Liver (tissue), 9 donors: ENCODE results near the gene RASIP1. TPM values are rescaled to one million over a fixed set of nuclear protein-coding genes. Genes with fewer than 3 reads are reported as not detected.

Experiments used
- DNase-seq: peaks from one replicate; pipeline ENCODE4 v3.0.0-alpha.2; 2017; ENCODE audit warnings: low spot score
- H3K27ac ChIP-seq, 2 donors: one replicate each; pipeline ENCODE4 v1.7.0; 2013; ENCODE audit warnings: inconsistent platforms in 2 of 2, low read length in 2 of 2, control low read depth in 1 of 2, low read depth in 1 of 2, mild to moderate bottlenecking in 1 of 2
- H3K27me3 ChIP-seq, 4 donors: one replicate each; pipeline versions ENCODE4 v1.6.1 to v1.7.0; 2013; ENCODE audit warnings: low read length in 3 of 4, inconsistent platforms in 1 of 4, mild to moderate bottlenecking in 1 of 4, moderate library complexity in 1 of 4; ENCODE audit not compliant: control insufficient read depth in 4 of 4, insufficient read depth in 4 of 4
- H3K36me3 ChIP-seq, 4 donors: one replicate each; pipeline versions ENCODE4 v1.6.1 to v1.7.0; 2013; ENCODE audit warnings: low read length in 3 of 4, mild to moderate bottlenecking in 3 of 4, low read depth in 1 of 4, moderate library complexity in 1 of 4; ENCODE audit not compliant: control insufficient read depth in 4 of 4, insufficient read depth in 3 of 4
- H3K4me1 ChIP-seq, 4 donors: one replicate each; pipeline versions ENCODE4 v1.6.1 to v1.7.0; 2013; ENCODE audit warnings: low read length in 3 of 4, mild to moderate bottlenecking in 3 of 4, moderate library complexity in 1 of 4; ENCODE audit not compliant: control insufficient read depth in 4 of 4, insufficient read depth in 4 of 4
- H3K4me3 ChIP-seq, 3 donors: one replicate each; pipeline versions ENCODE4 v1.6.1 to v1.7.0; 2013; ENCODE audit warnings: low read length in 3 of 3, control low read depth in 1 of 3, low read depth in 1 of 3, mild to moderate bottlenecking in 1 of 3
- H3K9ac ChIP-seq, 2 donors: one replicate each; pipeline ENCODE4 v1.7.0; 2013; ENCODE audit warnings: low read length in 2 of 2, mild to moderate bottlenecking in 2 of 2, moderate library complexity in 2 of 2, control low read depth in 1 of 2, low read depth in 1 of 2
- H3K9me3 ChIP-seq, 4 donors: one replicate each; pipeline versions ENCODE4 v1.6.1 to v1.7.0; 2013; ENCODE audit warnings: low read length in 3 of 4; ENCODE audit not compliant: control insufficient read depth in 4 of 4
- CTCF ChIP-seq: fragments of 150-350 bp; IDR thresholded peaks from 2 replicates; pipeline ENCODE4 v1.5.1; 2017; ENCODE audit warnings: improper control_type of control experiment, low read depth, low read length; ENCODE audit not compliant: missing input control
- EGR1 ChIP-seq, 2 donors: IDR thresholded peaks; 2 replicates each; pipeline ENCODE4 v1.6.1; 2016 to 2018; ENCODE audit warnings: antibody characterized with exemption in 2 of 2, low read depth in 2 of 2
- FOXA1 ChIP-seq: IDR thresholded peaks from 2 replicates; pipeline ENCODE4 v1.6.1; 2016; ENCODE audit warnings: antibody characterized with exemption
- GABPA ChIP-seq, 2 donors: IDR thresholded peaks in 1 of 2; conservative IDR thresholded peaks in 1 of 2; 2 replicates each; pipeline ENCODE4 v1.6.1; 2016; ENCODE audit warnings: antibody characterized with exemption in 2 of 2, mild to moderate bottlenecking in 1 of 2, moderate library complexity in 1 of 2
- HNF4A ChIP-seq, 2 donors: conservative IDR thresholded peaks; 2 replicates each; pipeline ENCODE4 v1.6.1; 2016; ENCODE audit warnings: antibody characterized with exemption in 2 of 2, mild to moderate bottlenecking in 2 of 2
- HNF4G ChIP-seq: IDR thresholded peaks from 2 replicates; pipeline ENCODE4 v1.6.1; 2016; ENCODE audit warnings: antibody characterized with exemption
- JUND ChIP-seq, 2 donors: IDR thresholded peaks; 2 replicates each; pipeline ENCODE4 v1.6.1; 2016; ENCODE audit warnings: antibody characterized with exemption in 2 of 2
- MAX ChIP-seq: IDR thresholded peaks from 2 replicates; pipeline ENCODE4 v1.6.1; 2016; ENCODE audit warnings: antibody characterized with exemption
- NR2F2 ChIP-seq: IDR thresholded peaks from 2 replicates; pipeline ENCODE4 v1.6.1; 2016; ENCODE audit warnings: antibody characterized with exemption
- RAD21 ChIP-seq, 2 donors: IDR thresholded peaks; 2 replicates each; pipeline ENCODE4 v1.6.1; 2016; ENCODE audit warnings: antibody characterized with exemption in 2 of 2, mild to moderate bottlenecking in 2 of 2
- REST ChIP-seq: IDR thresholded peaks from 2 replicates; pipeline ENCODE4 v1.6.1; 2016; ENCODE audit warnings: antibody characterized with exemption, mild to moderate bottlenecking
- RXRA ChIP-seq, 2 donors: IDR thresholded peaks; 2 replicates each; pipeline ENCODE4 v1.6.1; 2017 to 2018; ENCODE audit warnings: antibody characterized with exemption in 2 of 2, mild to moderate bottlenecking in 1 of 2
- SP1 ChIP-seq: IDR thresholded peaks from 2 replicates; pipeline ENCODE4 v1.6.1; 2018; ENCODE audit warnings: antibody characterized with exemption, mild to moderate bottlenecking
- TAF1 ChIP-seq: conservative IDR thresholded peaks from 2 replicates; pipeline ENCODE4 v1.6.1; 2016; ENCODE audit warnings: antibody characterized with exemption, mild to moderate bottlenecking
- YY1 ChIP-seq: IDR thresholded peaks from 2 replicates; pipeline ENCODE4 v1.6.1; 2016; ENCODE audit warnings: antibody characterized with exemption, mild to moderate bottlenecking
- WGBS: extraction: QIAGEN DNeasy Blood & Tissue Kit; methylation state at CpG from one replicate; pipeline ENCODE4 v1.1.7; 2013; 5-methylcytosine and 5-hydroxymethylcytosine counted together
- polyA plus RNA-seq, 2 donors: library from polyadenylated mRNA; stranded (reverse) in 1 of 2; unstranded in 1 of 2; fragments of 200-250 nt in 1 of 2; fragments of >200 nt in 1 of 2; fragmentation: Nextera tagmentation in 1 of 2; extraction: Ambion mirVana in 1 of 2; gene quantifications; one replicate each; pipeline versions ENCODE4 v1.2.1 to v1.2.3, GENCODE V29; 2013 to 2015
- total RNA-seq, 2 donors: library from RNA; depleted of rRNA; stranded (reverse); fragments of >200 nt; gene quantifications; one replicate each; pipeline ENCODE4 v1.2.3, GENCODE V29; 2014
- TF ChIP-seq, protein P1 (sequence below): IDR thresholded peaks from 2 replicates; pipeline ENCODE4 v1.6.1; 2016; ENCODE audit warnings: antibody characterized with exemption
- donor health status: healthy.
- donor health status: healthy.
- donor health status: healthy.
- donor health status: healthy.
- donor health status: healthy.

The RASIP1 gene
- total and polyA plus RNA-seq, 4 donors = 1.8 to 5.4 (median 4.5) TPM

GRCh38 chr19:48683349-48683748 lies 57.1 kb downstream of the RASIP1 start:
- H3K4me3 ChIP-seq = no peak overlapping the region
- WGBS = 63% methylated on average over 11 of the region's 11 CpGs
- TF ChIP-seq HNF4G (no peak), RAD21 (IDR thresholded peaks at IDR 0.05) (no peak), RXRA (IDR thresholded peaks at IDR 0.05) (no peak), NR2F2 (no peak), FOXA1 (no peak), CTCF (no peak), MAX (no peak), REST (no peak), HNF4A (conservative IDR thresholded peaks at IDR 0.05) (no peak), EGR1 (IDR thresholded peaks at IDR 0.05; ENCODE audit: low read depth in 2 of 2) (no peak), TAF1 (no peak), JUND (IDR thresholded peaks at IDR 0.05) (no peak)
- TF ChIP-seq, protein P1, sequence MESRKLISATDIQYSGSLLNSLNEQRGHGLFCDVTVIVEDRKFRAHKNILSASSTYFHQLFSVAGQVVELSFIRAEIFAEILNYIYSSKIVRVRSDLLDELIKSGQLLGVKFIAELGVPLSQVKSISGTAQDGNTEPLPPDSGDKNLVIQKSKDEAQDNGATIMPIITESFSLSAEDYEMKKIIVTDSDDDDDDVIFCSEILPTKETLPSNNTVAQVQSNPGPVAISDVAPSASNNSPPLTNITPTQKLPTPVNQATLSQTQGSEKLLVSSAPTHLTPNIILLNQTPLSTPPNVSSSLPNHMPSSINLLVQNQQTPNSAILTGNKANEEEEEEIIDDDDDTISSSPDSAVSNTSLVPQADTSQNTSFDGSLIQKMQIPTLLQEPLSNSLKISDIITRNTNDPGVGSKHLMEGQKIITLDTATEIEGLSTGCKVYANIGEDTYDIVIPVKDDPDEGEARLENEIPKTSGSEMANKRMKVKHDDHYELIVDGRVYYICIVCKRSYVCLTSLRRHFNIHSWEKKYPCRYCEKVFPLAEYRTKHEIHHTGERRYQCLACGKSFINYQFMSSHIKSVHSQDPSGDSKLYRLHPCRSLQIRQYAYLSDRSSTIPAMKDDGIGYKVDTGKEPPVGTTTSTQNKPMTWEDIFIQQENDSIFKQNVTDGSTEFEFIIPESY = no peak
- H3K9ac ChIP-seq = no peak overlapping the region
- peak; percentile 64 for DNase-seq
- no peaks in the 10 kb centered on the region for H3K9me3 ChIP-seq
- no peaks in the 10 kb centered on the region for H3K27me3 ChIP-seq
- H3K27ac ChIP-seq = no peak overlapping the region
- peaks cover 4 to 8% (median 7%) of the 10 kb centered on the region in 4 donors for H3K4me1 ChIP-seq
- no peaks in the 10 kb centered on the region for H3K36me3 ChIP-seq

DNA sequence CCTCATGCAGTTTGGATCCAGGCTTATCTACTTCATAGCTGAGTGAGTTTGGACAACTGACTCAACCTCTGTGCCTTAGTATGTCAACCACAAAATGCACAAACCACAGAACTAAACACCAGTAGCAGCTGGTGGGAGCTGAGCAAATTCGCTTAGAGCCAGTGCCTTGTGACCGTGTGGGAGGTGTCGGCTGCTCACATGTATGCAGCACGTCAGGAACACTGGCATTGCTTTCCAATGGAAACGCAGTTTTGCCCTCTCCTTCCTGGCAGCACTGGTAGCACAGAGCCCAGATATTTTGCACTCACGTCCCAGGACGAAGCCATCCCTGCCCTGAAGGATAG lies 59.3 kb downstream of the RASIP1 start:
- Histone ChIP-seq H3K9me3 (no peaks in the 10 kb centered on the region), H3K36me3 (no peaks in the 10 kb centered on the region), H3K27me3 (no peaks in the 10 kb centered on the region), H3K4me1 (peaks cover 4 to 8% (median 7%) of the 10 kb centered on the region in 4 donors), H3K27ac (no peak overlapping the region), H3K9ac (no peak overlapping the region), H3K4me3 (no peak overlapping the region)
- 89% methylated on average over 7 of the region's 7 CpGs for WGBS
- no peak for DNase-seq
- TF ChIP-seq RXRA (IDR thresholded peaks at IDR 0.05) (no peak), GABPA (IDR thresholded peaks at IDR 0.05 in 1 of 2, conservative IDR thresholded peaks at IDR 0.05 in 1 of 2) (no peak), JUND (IDR thresholded peaks at IDR 0.05) (no peak), RAD21 (IDR thresholded peaks at IDR 0.05) (no peak), SP1 (no peak), TAF1 (no peak), REST (no peak), CTCF (no peak), YY1 (no peak), FOXA1 (no peak), EGR1 (IDR thresholded peaks at IDR 0.05; ENCODE audit: low read depth in 2 of 2) (no peak), MAX (no peak)
